K562 (cell line): Measurements from ENCODE around the gene MMP28. TPM values are rescaled to one million over a fixed set of nuclear protein-coding genes. Genes with fewer than 3 reads are reported as not detected.

Experiments
- ATAC-seq: fragments of 200-7000 bp; cut with Tn5 transposase; 3 replicates; pipeline ENCODE4 v1.9.1; 2020; ENCODE audit warnings: moderate library complexity
- BruUV-seq: library from RNA; stranded (reverse); fragments of 400-500 nt; replicated peaks from 2 replicates; lab custom pipeline; 2021; lab: Mats Ljungman, UMichigan
- CTCF ChIA-PET: fragments of 300-600 bp; formaldehyde crosslinking; extraction: SDS; loops from one replicate; lab custom pipeline; 2021; ENCODE audit warnings: low intra/inter-chr PET ratio; lab: Yijun Ruan, JAX
- POLR2A ChIA-PET: fragments of 300-600, 350-650 bp; sonication (Branson Sonifier 250); formaldehyde crosslinking; extraction: SDS; loops from one replicate; lab custom pipeline; 2021; ENCODE audit warnings: antibody characterized with exemption, inconsistent platforms; lab: Yijun Ruan, JAX
- DNase-seq, 4 experiments: peaks; one replicate each; pipeline versions ENCODE4 v3.0.0 to v3.0.0-alpha.2; 2011 to 2018; ENCODE audit warnings: low spot score in 3 of 4, mixed read lengths in 3 of 4; ENCODE audit errors: extremely low read depth in 1 of 4
- FAIRE-seq: peaks from 2 replicates; lab custom pipeline; 2011; peaks lifted over from hg19 to GRCh38; lab: Jason Lieb, UNC
- H2AFZ ChIP-seq: 2 replicates; pipeline ENCODE4 v1.6.0; 2011; ENCODE audit warnings: low read depth, low read length, control low read depth, inconsistent platforms
- H3K27ac ChIP-seq: fragments of 200-600 bp; 3 replicates; pipeline ENCODE4 v1.8.0; 2011; ENCODE audit warnings: low read depth, mild to moderate bottlenecking, control low read depth, inconsistent platforms, low read length, moderate library complexity, mixed read lengths; ENCODE audit errors: extremely low read depth
- H3K27me3 ChIP-seq, 2 experiments: fragments of 300-600 bp in 1 of 2; 2 replicates in 1 of 2; 3 replicates in 1 of 2; pipeline versions ENCODE4 v1.6.0 to v1.8.0; 2011; ENCODE audit warnings: inconsistent platforms in 2 of 2, low read length in 2 of 2, mild to moderate bottlenecking in 1 of 2, mixed read lengths in 1 of 2, moderate library complexity in 1 of 2; ENCODE audit not compliant: control insufficient read depth in 2 of 2, insufficient read depth in 2 of 2
- H3K36me3 ChIP-seq: fragments of 300-600 bp; 3 replicates; pipeline ENCODE4 v1.8.0; 2011; ENCODE audit warnings: mild to moderate bottlenecking, low read length, inconsistent platforms; ENCODE audit not compliant: control insufficient read depth, insufficient read depth
- H3K4me1 ChIP-seq, 2 experiments: fragments of 200-600 bp in 1 of 2; replicated peaks in 1 of 2; 2 replicates in 1 of 2; 3 replicates in 1 of 2; pipeline versions ENCODE4 v1.5.1 to v1.8.0; 2011; ENCODE audit warnings: inconsistent platforms in 2 of 2, low read length in 2 of 2, mild to moderate bottlenecking in 1 of 2, mixed read lengths in 1 of 2, moderate library complexity in 1 of 2; ENCODE audit not compliant: control insufficient read depth in 2 of 2, insufficient read depth in 2 of 2
- H3K4me2 ChIP-seq: 2 replicates; pipeline ENCODE4 v1.6.1; 2011; ENCODE audit warnings: low read length, control low read depth, inconsistent platforms, mixed read lengths; ENCODE audit not compliant: insufficient read depth
- H3K4me3 ChIP-seq: fragments of 200-600 bp; sonication (generic), shearing (Covaris generic); 2 replicates; pipeline ENCODE4 v1.5.1; 2016; ENCODE audit warnings: control low read depth, inconsistent platforms
- H3K79me2 ChIP-seq: fragments of 200-600 bp; 3 replicates; pipeline ENCODE4 v1.8.0; 2011; ENCODE audit warnings: low read length, inconsistent platforms; ENCODE audit not compliant: control insufficient read depth, insufficient read depth
- H3K9ac ChIP-seq, 2 experiments: 2 replicates each; pipeline versions ENCODE4 v1.6.0 to v1.6.1; 2011; ENCODE audit warnings: low read depth in 2 of 2, low read length in 2 of 2, control low read depth in 1 of 2, inconsistent platforms in 1 of 2, mild to moderate bottlenecking in 1 of 2, mixed read lengths in 1 of 2; ENCODE audit not compliant: insufficient read depth in 1 of 2
- H3K9me1 ChIP-seq: one replicate; pipeline ENCODE4 v1.6.0; 2011; ENCODE audit warnings: inconsistent platforms, mild to moderate bottlenecking, low read length, moderate library complexity; ENCODE audit not compliant: control insufficient read depth, insufficient read depth
- H3K9me3 ChIP-seq: replicated peaks from 2 replicates; pipeline ENCODE4 v1.5.1; 2011; ENCODE audit warnings: low read depth, low read length, inconsistent platforms; ENCODE audit not compliant: control insufficient read depth, insufficient read depth
- H4K20me1 ChIP-seq: replicated peaks from 2 replicates; pipeline ENCODE4 v1.6.1; 2011; ENCODE audit warnings: low read length, inconsistent platforms, mixed read lengths; ENCODE audit not compliant: control insufficient read depth, insufficient read depth
- CEBPB ChIP-seq: fragments of 450-650 bp; IDR thresholded peaks from 2 replicates; pipeline ENCODE4 v1.6.1; 2016; ENCODE audit warnings: missing genetic modification characterization, missing compliant biosample characterization
- ZNF121 ChIP-seq: sonication (generic); formaldehyde crosslinking; conservative IDR thresholded peaks from 2 replicates; pipeline ENCODE4 v1.8.0; 2022; ENCODE audit warnings: missing genetic modification reagents
- WGBS: fragments of 100-300 bp; shearing (Covaris generic); methylation state at CpG from one replicate; pipeline ENCODE4 v1.1.6; 2016; ENCODE audit warnings: low coverage, mixed read lengths; ENCODE audit not compliant: insufficient coverage; ENCODE audit errors: missing lambda C conversion rate; 5-methylcytosine and 5-hydroxymethylcytosine counted together
- in situ Hi-C: fragments of 300-500 bp; cut with MboI; formaldehyde crosslinking; loops from 4 replicates; pipeline ENCODE4 v1.15.0; 2018; ENCODE audit warnings: inconsistent platforms, mixed read lengths
- intact Hi-C: fragments of 100-400 bp; cut with micrococcal nuclease; formaldehyde crosslinking; loops from 2 replicates; pipeline ENCODE4 v1.14.2; 2022
- polyA plus RNA-seq, 8 experiments: library from polyadenylated mRNA; depleted of rRNA in 4 of 8; stranded (reverse) in 5 of 8; unstranded in 3 of 8; fragments of >200 nt; fragmentation: Nextera tagmentation in 2 of 8; fragmentation: Illumina TruSeq in 1 of 8; extraction: Ambion mirVana in 2 of 8; extraction: Trizol in 1 of 8; gene quantifications; 2 replicates each; pipeline versions ENCODE4 v1.2.1 to v1.2.3, GENCODE V29; 2011 to 2014; ENCODE audit warnings: inconsistent platforms in 1 of 8, missing spikeins in 1 of 8
- total RNA-seq, 7 experiments: library from RNA; depleted of rRNA in 6 of 7; stranded (reverse); fragments of >200 nt in 6 of 7; fragmentation: Illumina TruSeq in 2 of 7; extraction: Trizol in 2 of 7; gene quantifications; 2 replicates each; pipeline versions ENCODE4 v1.2.1 to v1.2.3, GENCODE V29; 2011 to 2021; ENCODE audit warnings: low replicate concordance in 1 of 7
- TF ChIP-seq, protein P1 (sequence below): fragments of 150-350 bp; conservative IDR thresholded peaks from 2 replicates; pipeline ENCODE4 v1.6.1; 2014; ENCODE audit warnings: low read length

Gene MMP28
- total and polyA plus RNA-seq, 9 of the 15 experiments (the other 6 are each of a cell fraction or from before 2014, with no cell fraction given): not detected

DNA sequence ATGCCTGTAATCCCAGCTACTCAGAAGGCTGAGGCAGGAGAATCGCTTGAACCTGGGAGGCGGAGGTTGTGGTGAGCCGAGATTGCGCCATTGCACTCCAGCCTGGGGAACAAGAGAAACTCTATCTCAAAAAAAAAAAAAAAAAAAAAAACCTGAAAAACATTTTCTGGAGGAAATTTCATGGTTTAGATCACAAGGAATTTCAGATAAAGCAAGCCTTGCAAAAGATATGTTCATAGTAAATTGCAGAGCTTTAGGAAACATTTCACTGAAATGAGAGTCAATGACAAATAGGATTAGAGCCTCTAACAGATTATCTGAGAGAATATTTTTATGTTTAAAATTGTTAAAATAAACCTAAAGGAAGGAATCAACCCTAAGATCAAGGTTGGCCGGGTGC is 17.0 kb upstream of the MMP28 start:
- Histone ChIP-seq H3K36me3 (peaks cover 62% of the 10 kb centered on the region), H3K4me2 (no peak overlapping the region), H3K79me2 (peaks cover 91% of the 10 kb centered on the region), H4K20me1 (peaks cover 18% of the 10 kb centered on the region; the same call in 1 of the 2 replicates), H3K4me1 (peaks cover 9 to 16% of the 10 kb centered on the region in 2 experiments; a peak in 4 of 5 replicates), H2AFZ (no peak overlapping the region), H3K9me1 (no peaks in the 10 kb centered on the region), H3K4me3 (no peak overlapping the region), H3K9me3 (no peaks in the 10 kb centered on the region), H3K9ac (no peak overlapping the region), H3K27me3 (no peaks in the 10 kb centered on the region), H3K27ac (no peak overlapping the region)
- intact Hi-C loops: no loop called here
- CTCF ChIA-PET: no interaction called here
- ATAC-seq: no peak
- no TSS peak for BruUV-seq
- no peak for FAIRE-seq
- TF ChIP-seq ZNF121 (CRISPR knock-in tag): no peak
- TF ChIP-seq, protein P1, sequence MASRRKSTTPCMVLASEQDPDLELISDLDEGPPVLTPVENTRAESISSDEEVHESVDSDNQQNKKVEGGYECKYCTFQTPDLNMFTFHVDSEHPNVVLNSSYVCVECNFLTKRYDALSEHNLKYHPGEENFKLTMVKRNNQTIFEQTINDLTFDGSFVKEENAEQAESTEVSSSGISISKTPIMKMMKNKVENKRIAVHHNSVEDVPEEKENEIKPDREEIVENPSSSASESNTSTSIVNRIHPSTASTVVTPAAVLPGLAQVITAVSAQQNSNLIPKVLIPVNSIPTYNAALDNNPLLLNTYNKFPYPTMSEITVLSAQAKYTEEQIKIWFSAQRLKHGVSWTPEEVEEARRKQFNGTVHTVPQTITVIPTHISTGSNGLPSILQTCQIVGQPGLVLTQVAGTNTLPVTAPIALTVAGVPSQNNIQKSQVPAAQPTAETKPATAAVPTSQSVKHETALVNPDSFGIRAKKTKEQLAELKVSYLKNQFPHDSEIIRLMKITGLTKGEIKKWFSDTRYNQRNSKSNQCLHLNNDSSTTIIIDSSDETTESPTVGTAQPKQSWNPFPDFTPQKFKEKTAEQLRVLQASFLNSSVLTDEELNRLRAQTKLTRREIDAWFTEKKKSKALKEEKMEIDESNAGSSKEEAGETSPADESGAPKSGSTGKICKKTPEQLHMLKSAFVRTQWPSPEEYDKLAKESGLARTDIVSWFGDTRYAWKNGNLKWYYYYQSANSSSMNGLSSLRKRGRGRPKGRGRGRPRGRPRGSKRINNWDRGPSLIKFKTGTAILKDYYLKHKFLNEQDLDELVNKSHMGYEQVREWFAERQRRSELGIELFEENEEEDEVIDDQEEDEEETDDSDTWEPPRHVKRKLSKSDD: no peak
- TF ChIP-seq CEBPB (tag): peak; percentile 59; the same call in 1 of the 2 replicates
- no peak for DNase-seq
- POLR2A ChIA-PET: interaction anchor here (0.6 kb wide), 1 partner anchor 8 kb away, joined by 3 read pairs; no protein-coding TSS in a partner anchor
- in situ Hi-C loops: no loop called here
- WGBS: 31% methylated on average over 1 of the region's 5 CpGs
